HepG2 (cell line): ENCODE data around the gene LONP1. TPM values are rescaled to one million over a fixed set of nuclear protein-coding genes. Genes with fewer than 3 reads are reported as not detected.

Source experiments
- ASH2L ChIP-seq: fragments of 300-600, 200-600 bp; sonication (generic); IDR thresholded peaks from 2 replicates; pipeline ENCODE4 v1.7.0; 2017; ENCODE audit warnings: low read depth, mild to moderate bottlenecking, moderate library complexity, mixed read lengths, low read length; ENCODE audit not compliant: insufficient read length
- EZH2 ChIP-seq: conservative IDR thresholded peaks from 2 replicates; pipeline ENCODE4 v1.6.1; 2012; ENCODE audit warnings: mild to moderate bottlenecking, low read depth, low read length, moderate library complexity
- HNRNPH1 ChIP-seq: fragments of 200-400 bp; formaldehyde crosslinking; optimal IDR thresholded peaks from 2 replicates; pipeline ENCODE3; 2017; ENCODE audit warnings: mild to moderate bottlenecking, low read depth, low read length
- HOXA7 ChIP-seq: sonication (generic); formaldehyde crosslinking; IDR thresholded peaks from 2 replicates; pipeline ENCODE4 v1.8.1; 2022; ENCODE audit warnings: mild to moderate bottlenecking, missing genetic modification reagents, moderate library complexity
- KLF9 ChIP-seq: IDR thresholded peaks from 2 replicates; pipeline ENCODE4 v1.6.1; 2016; ENCODE audit warnings: low read depth
- MXD4 ChIP-seq: IDR thresholded peaks from 2 replicates; pipeline ENCODE4 v1.6.1; 2016; ENCODE audit warnings: mild to moderate bottlenecking, missing biosample characterization, missing genetic modification reagents
- NPAS2 ChIP-seq: sonication (generic); formaldehyde crosslinking; IDR thresholded peaks from 2 replicates; pipeline ENCODE4 v1.8.0; 2022; ENCODE audit warnings: mild to moderate bottlenecking, missing genetic modification reagents, borderline replicate concordance
- PAF1 ChIP-seq: IDR thresholded peaks from 2 replicates; pipeline ENCODE4 v1.6.1; 2016; ENCODE audit warnings: missing genetic modification reagents, missing compliant biosample characterization
- REXO4 ChIP-seq: sonication (generic); formaldehyde crosslinking; IDR thresholded peaks from 2 replicates; pipeline ENCODE4 v1.8.0; 2022; ENCODE audit warnings: missing genetic modification reagents, mild to moderate bottlenecking, borderline replicate concordance
- TARDBP ChIP-seq: sonication (generic); formaldehyde crosslinking; IDR thresholded peaks from 2 replicates; pipeline ENCODE4 v1.8.0; 2022; ENCODE audit warnings: mild to moderate bottlenecking, missing genetic modification reagents
- ZFY ChIP-seq: sonication (generic); formaldehyde crosslinking; IDR thresholded peaks from 2 replicates; pipeline ENCODE4 v1.4.0; 2020; ENCODE audit warnings: missing genetic modification reagents
- ZNF335 ChIP-seq: sonication (generic); formaldehyde crosslinking; IDR thresholded peaks from 2 replicates; pipeline ENCODE4 v1.4.0; 2020; ENCODE audit warnings: missing genetic modification reagents
- ZSCAN31 ChIP-seq: sonication (generic); formaldehyde crosslinking; IDR thresholded peaks from 2 replicates; pipeline ENCODE4 v1.5.0; 2020; ENCODE audit warnings: low read depth, mild to moderate bottlenecking, missing genetic modification reagents
- polyA plus RNA-seq, 8 experiments: library from polyadenylated mRNA; depleted of rRNA in 3 of 8; stranded (reverse) in 7 of 8; unstranded in 1 of 8; fragments of >200 nt; fragmentation: Illumina TruSeq in 4 of 8; extraction: Trizol in 4 of 8; gene quantifications; 2 replicates each; pipeline versions ENCODE4 v1.2.1 to v1.2.3, GENCODE V29; 2011 to 2016; ENCODE audit warnings: low read depth in 4 of 8, missing spikeins in 1 of 8, mixed read lengths in 1 of 8; ENCODE audit not compliant: insufficient read depth in 1 of 8
- total RNA-seq, 5 experiments: library from RNA; depleted of rRNA; stranded (reverse); fragments of >200 nt; fragmentation: Illumina TruSeq; extraction: Trizol; gene quantifications; 2 replicates each; pipeline ENCODE4 v1.2.3, GENCODE V29; 2016; ENCODE audit warnings: low read depth in 1 of 5
- TF ChIP-seq, protein P1 (sequence below): sonication (generic); formaldehyde crosslinking; IDR thresholded peaks from 2 replicates; pipeline ENCODE4 v1.4.0; 2020; ENCODE audit warnings: missing genetic modification reagents
- TF ChIP-seq, protein P2 (sequence below): sonication (generic); formaldehyde crosslinking; IDR thresholded peaks from 2 replicates; pipeline ENCODE4 v1.4.0; 2020; ENCODE audit warnings: missing genetic modification reagents
- TF ChIP-seq, protein P3 (sequence below): sonication (generic); formaldehyde crosslinking; IDR thresholded peaks from 2 replicates; pipeline ENCODE4 v1.5.0; 2020; ENCODE audit warnings: mild to moderate bottlenecking, missing genetic modification reagents, moderate library complexity
- TF ChIP-seq, protein P4 (sequence below), 2 experiments: sonication (generic) in 1 of 2; formaldehyde crosslinking in 1 of 2; IDR thresholded peaks; 2 replicates each; pipeline versions ENCODE4 v1.4.0 to v1.6.1; 2018 to 2020; ENCODE audit warnings: missing genetic modification reagents in 2 of 2, borderline replicate concordance in 1 of 2, low read depth in 1 of 2, mild to moderate bottlenecking in 1 of 2, missing biosample characterization in 1 of 2

LONP1 gene
- total and polyA plus RNA-seq, 2 of the 13 experiments (the other 11 are each of a cell fraction or from before 2014, with no cell fraction given), result 59.5 to 76.8 TPM

DNA sequence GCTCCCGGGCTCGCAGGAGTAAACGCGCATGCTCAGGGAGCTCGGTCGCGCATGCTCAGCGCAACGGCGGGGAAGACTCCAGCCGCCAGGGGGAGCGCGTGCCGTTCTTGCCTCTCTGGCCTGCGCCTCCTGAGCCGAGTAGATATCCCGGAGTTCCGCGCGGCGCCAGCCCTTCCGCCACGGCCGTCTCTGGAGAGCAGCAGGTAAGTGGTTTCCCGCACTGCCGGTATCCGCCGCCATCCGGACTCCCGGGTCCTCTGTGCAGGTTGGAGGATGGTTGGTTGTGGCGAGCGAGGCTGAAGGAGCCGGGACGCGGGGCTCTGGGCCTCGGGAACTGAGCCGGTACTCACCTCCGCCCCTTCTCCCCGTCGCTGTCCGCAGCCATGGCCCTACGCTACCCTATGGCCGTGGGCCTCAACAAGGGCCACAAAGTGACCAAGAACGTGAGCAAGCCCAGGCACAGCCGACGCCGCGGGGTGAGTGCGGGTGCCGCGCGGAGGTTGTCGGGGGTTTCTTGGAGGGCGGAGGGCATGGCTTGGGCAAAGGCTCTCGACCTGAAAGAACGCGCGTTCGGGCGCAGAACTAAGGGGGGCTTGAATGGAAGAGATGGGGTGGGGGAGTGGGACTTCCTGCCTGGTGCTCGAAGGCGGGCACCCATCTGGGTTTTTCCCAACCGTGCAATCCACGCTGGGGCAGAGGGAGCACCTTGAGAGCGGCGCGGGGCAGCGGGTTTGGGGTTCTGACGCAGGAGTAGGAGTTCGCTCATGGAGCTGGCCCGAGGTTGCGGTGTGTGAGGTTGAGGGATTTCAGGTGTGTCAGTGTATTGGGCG lies 29.6 kb downstream of the LONP1 start, which contains the start of gene RPL36 (continued):
- TF ChIP-seq, protein P1, sequence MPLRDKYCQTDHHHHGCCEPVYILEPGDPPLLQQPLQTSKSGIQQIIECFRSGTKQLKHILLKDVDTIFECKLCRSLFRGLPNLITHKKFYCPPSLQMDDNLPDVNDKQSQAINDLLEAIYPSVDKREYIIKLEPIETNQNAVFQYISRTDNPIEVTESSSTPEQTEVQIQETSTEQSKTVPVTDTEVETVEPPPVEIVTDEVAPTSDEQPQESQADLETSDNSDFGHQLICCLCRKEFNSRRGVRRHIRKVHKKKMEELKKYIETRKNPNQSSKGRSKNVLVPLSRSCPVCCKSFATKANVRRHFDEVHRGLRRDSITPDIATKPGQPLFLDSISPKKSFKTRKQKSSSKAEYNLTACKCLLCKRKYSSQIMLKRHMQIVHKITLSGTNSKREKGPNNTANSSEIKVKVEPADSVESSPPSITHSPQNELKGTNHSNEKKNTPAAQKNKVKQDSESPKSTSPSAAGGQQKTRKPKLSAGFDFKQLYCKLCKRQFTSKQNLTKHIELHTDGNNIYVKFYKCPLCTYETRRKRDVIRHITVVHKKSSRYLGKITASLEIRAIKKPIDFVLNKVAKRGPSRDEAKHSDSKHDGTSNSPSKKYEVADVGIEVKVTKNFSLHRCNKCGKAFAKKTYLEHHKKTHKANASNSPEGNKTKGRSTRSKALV (CRISPR knock-in tag), result peak; percentile 87
- TF ChIP-seq ZSCAN31 (peak; percentile 87), HOXA7 (CRISPR knock-in tag) (no peak), ASH2L (peak; percentile 92), TARDBP (CRISPR knock-in tag) (no peak; the same call in 1 of the 2 replicates), ZFY (CRISPR knock-in tag) (peak; percentile 95), MXD4 (CRISPR knock-in tag) (peak; percentile 75; the same call in 1 of the 2 replicates), ZNF335 (peak; percentile 82), EZH2 (no peak), KLF9 (CRISPR knock-in tag) (no peak), PAF1 (CRISPR knock-in tag) (no peak), HNRNPH1 (no peak), REXO4 (CRISPR knock-in tag) (no peak), NPAS2 (CRISPR knock-in tag) (no peak)
- TF ChIP-seq, protein P2, sequence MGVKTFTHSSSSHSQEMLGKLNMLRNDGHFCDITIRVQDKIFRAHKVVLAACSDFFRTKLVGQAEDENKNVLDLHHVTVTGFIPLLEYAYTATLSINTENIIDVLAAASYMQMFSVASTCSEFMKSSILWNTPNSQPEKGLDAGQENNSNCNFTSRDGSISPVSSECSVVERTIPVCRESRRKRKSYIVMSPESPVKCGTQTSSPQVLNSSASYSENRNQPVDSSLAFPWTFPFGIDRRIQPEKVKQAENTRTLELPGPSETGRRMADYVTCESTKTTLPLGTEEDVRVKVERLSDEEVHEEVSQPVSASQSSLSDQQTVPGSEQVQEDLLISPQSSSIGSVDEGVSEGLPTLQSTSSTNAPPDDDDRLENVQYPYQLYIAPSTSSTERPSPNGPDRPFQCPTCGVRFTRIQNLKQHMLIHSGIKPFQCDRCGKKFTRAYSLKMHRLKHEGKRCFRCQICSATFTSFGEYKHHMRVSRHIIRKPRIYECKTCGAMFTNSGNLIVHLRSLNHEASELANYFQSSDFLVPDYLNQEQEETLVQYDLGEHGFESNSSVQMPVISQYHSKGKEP, result 0 out of 2 replicates have a peak, but pooled peaks have one; percentile 69
- TF ChIP-seq, protein P3, sequence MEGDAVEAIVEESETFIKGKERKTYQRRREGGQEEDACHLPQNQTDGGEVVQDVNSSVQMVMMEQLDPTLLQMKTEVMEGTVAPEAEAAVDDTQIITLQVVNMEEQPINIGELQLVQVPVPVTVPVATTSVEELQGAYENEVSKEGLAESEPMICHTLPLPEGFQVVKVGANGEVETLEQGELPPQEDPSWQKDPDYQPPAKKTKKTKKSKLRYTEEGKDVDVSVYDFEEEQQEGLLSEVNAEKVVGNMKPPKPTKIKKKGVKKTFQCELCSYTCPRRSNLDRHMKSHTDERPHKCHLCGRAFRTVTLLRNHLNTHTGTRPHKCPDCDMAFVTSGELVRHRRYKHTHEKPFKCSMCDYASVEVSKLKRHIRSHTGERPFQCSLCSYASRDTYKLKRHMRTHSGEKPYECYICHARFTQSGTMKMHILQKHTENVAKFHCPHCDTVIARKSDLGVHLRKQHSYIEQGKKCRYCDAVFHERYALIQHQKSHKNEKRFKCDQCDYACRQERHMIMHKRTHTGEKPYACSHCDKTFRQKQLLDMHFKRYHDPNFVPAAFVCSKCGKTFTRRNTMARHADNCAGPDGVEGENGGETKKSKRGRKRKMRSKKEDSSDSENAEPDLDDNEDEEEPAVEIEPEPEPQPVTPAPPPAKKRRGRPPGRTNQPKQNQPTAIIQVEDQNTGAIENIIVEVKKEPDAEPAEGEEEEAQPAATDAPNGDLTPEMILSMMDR (CRISPR knock-in tag), result peak; percentile 98
- TF ChIP-seq, protein P4, sequence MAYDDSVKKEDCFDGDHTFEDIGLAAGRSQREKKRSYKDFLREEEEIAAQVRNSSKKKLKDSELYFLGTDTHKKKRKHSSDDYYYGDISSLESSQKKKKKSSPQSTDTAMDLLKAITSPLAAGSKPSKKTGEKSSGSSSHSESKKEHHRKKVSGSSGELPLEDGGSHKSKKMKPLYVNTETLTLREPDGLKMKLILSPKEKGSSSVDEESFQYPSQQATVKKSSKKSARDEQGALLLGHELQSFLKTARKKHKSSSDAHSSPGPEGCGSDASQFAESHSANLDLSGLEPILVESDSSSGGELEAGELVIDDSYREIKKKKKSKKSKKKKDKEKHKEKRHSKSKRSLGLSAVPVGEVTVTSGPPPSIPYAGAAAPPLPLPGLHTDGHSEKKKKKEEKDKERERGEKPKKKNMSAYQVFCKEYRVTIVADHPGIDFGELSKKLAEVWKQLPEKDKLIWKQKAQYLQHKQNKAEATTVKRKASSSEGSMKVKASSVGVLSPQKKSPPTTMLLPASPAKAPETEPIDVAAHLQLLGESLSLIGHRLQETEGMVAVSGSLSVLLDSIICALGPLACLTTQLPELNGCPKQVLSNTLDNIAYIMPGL (CRISPR knock-in tag; IDR thresholded peaks at IDR 0.05; ENCODE audit: borderline replicate concordance in 1 of 2, low read depth in 1 of 2), result peak; percentile 97 to 98
